IMR-90 (cell line): ENCODE results near the gene DNAJC6. TPM values are rescaled to one million over a fixed set of nuclear protein-coding genes. Genes with fewer than 3 reads are reported as not detected.

Experiments used
- ATAC-seq: fragments of 200-7000 bp; cut with Tn5 transposase; 2 replicates; pipeline ENCODE4 v1.9.1; 2020; ENCODE audit warnings: low read depth, mild to moderate bottlenecking, moderate library complexity
- BruUV-seq: library from RNA; stranded (reverse); fragments of 400-500 nt; replicated peaks from 2 replicates; lab custom pipeline; 2021; lab: Mats Ljungman, UMichigan
- CTCF ChIA-PET: fragments of 300-600 bp; formaldehyde crosslinking; extraction: SDS; loops from one replicate; lab custom pipeline; 2021; ENCODE audit warnings: antibody characterized with exemption; lab: Yijun Ruan, JAX
- POLR2A ChIA-PET: fragments of 300-600 bp; sonication (Branson Sonifier 250); formaldehyde crosslinking; loops from one replicate; lab custom pipeline; 2022; ENCODE audit warnings: antibody characterized with exemption; ENCODE audit not compliant: unreplicated experiment; lab: Charles Lee
- DNase-seq: peaks from one replicate; pipeline ENCODE4 v3.0.0; 2013
- H2AFZ ChIP-seq: replicated peaks from 2 replicates; pipeline ENCODE3; 2013; ENCODE audit warnings: low read length, mild to moderate bottlenecking; ENCODE audit not compliant: poor library complexity
- H2AK5ac ChIP-seq: 2 replicates; pipeline ENCODE4 v1.6.1; 2013; ENCODE audit warnings: low read depth, low read length, inconsistent platforms
- H2AK9ac ChIP-seq: replicated peaks from 2 replicates; pipeline ENCODE3; 2013; ENCODE audit warnings: mild to moderate bottlenecking, low read depth, low read length, moderate library complexity; ENCODE audit not compliant: poor library complexity
- H2BK120ac ChIP-seq: 2 replicates; pipeline ENCODE4 v1.6.1; 2013; ENCODE audit warnings: low read depth, low read length, inconsistent platforms
- H2BK15ac ChIP-seq: 3 replicates; pipeline ENCODE4 v1.6.1; 2013; ENCODE audit warnings: low read depth, low read length, inconsistent platforms
- H2BK20ac ChIP-seq: 2 replicates; pipeline ENCODE4 v1.6.1; 2013; ENCODE audit warnings: low read depth, mild to moderate bottlenecking, inconsistent platforms, low read length, moderate library complexity
- H2BK5ac ChIP-seq: 2 replicates; pipeline ENCODE4 v1.6.1; 2013; ENCODE audit warnings: mild to moderate bottlenecking, low read depth, low read length, inconsistent platforms; ENCODE audit not compliant: poor library complexity, severe bottlenecking
- H3K14ac ChIP-seq: replicated peaks from 2 replicates; pipeline ENCODE4 v1.6.1; 2013; ENCODE audit warnings: low read depth, low read length, inconsistent platforms
- H3K18ac ChIP-seq: 2 replicates; pipeline ENCODE4 v1.6.1; 2013; ENCODE audit warnings: low read depth, low read length, control low read depth
- H3K23ac ChIP-seq: 2 replicates; pipeline ENCODE4 v1.6.1; 2013; ENCODE audit warnings: low read depth, low read length, inconsistent platforms
- H3K27ac ChIP-seq: 2 replicates; pipeline ENCODE4 v1.5.1; 2013; ENCODE audit warnings: mild to moderate bottlenecking, control low read depth, low read length; ENCODE audit not compliant: insufficient read depth
- H3K27me3 ChIP-seq: 2 replicates; pipeline ENCODE4 v1.6.1; 2013; ENCODE audit warnings: low read length; ENCODE audit not compliant: control insufficient read depth, insufficient read depth
- H3K36me3 ChIP-seq: 2 replicates; pipeline ENCODE4 v1.6.1; 2013; ENCODE audit warnings: low read length, mixed read lengths; ENCODE audit not compliant: control insufficient read depth, insufficient read depth
- H3K4ac ChIP-seq: 2 replicates; pipeline ENCODE4 v1.6.1; 2013; ENCODE audit warnings: low read depth, low read length, inconsistent platforms
- H3K4me1 ChIP-seq: 2 replicates; pipeline ENCODE4 v1.6.1; 2013; ENCODE audit warnings: low read length, mixed read lengths; ENCODE audit not compliant: control insufficient read depth, insufficient read depth
- H3K4me2 ChIP-seq: 2 replicates; pipeline ENCODE4 v1.6.1; 2013; ENCODE audit warnings: low read depth, mild to moderate bottlenecking, control low read depth, low read length, moderate library complexity
- H3K4me3 ChIP-seq: 2 replicates; pipeline ENCODE4 v1.5.1; 2013; ENCODE audit warnings: low read depth, mild to moderate bottlenecking, control low read depth, low read length, moderate library complexity; ENCODE audit not compliant: insufficient read depth
- H3K56ac ChIP-seq: 2 replicates; pipeline ENCODE4 v1.6.1; 2013; ENCODE audit warnings: low read length, inconsistent platforms; ENCODE audit not compliant: insufficient read depth; ENCODE audit errors: extremely low read depth
- H3K79me1 ChIP-seq, 2 experiments: 2 replicates each; pipeline ENCODE4 v1.6.1; 2013; ENCODE audit warnings: low read length in 2 of 2, inconsistent platforms in 1 of 2, low read depth in 1 of 2
- H3K9ac ChIP-seq: 2 replicates; pipeline ENCODE4 v1.6.1; 2013; ENCODE audit warnings: low read depth, low read length, control low read depth
- H3K9me1 ChIP-seq: 2 replicates; pipeline ENCODE4 v1.6.1; 2013; ENCODE audit warnings: low read length, inconsistent platforms; ENCODE audit not compliant: insufficient read depth
- H3K9me3 ChIP-seq: 2 replicates; pipeline ENCODE4 v1.6.1; 2013; ENCODE audit warnings: low read length; ENCODE audit not compliant: control insufficient read depth, insufficient read depth
- H4K20me1 ChIP-seq: 2 replicates; pipeline ENCODE4 v1.6.1; 2013; ENCODE audit warnings: low read length, inconsistent platforms; ENCODE audit not compliant: insufficient read depth
- H4K5ac ChIP-seq: 2 replicates; pipeline ENCODE4 v1.6.1; 2013; ENCODE audit warnings: mild to moderate bottlenecking, low read depth, low read length, control low read depth
- H4K8ac ChIP-seq, 2 experiments: 2 replicates each; pipeline ENCODE4 v1.6.1; 2013; ENCODE audit warnings: low read depth in 2 of 2, low read length in 2 of 2, control low read depth in 1 of 2, inconsistent platforms in 1 of 2
- H4K91ac ChIP-seq: 2 replicates; pipeline ENCODE4 v1.6.1; 2013; ENCODE audit warnings: low read depth, low read length, inconsistent platforms; ENCODE audit not compliant: insufficient read depth
- BHLHE40 ChIP-seq: fragments of 150-350 bp; IDR thresholded peaks from 2 replicates; pipeline ENCODE4 v1.6.1; 2016; ENCODE audit warnings: mild to moderate bottlenecking, low read depth, low read length
- CEBPB ChIP-seq: IDR thresholded peaks from 2 replicates; pipeline ENCODE4 v1.6.1; 2012; ENCODE audit warnings: low read depth, low read length, improper control_type of control experiment
- CHD1 ChIP-seq: IDR thresholded peaks from 2 replicates; pipeline ENCODE4 v1.6.1; 2012; ENCODE audit warnings: low read depth, low read length, improper control_type of control experiment
- ELK1 ChIP-seq: fragments of 150-350 bp; IDR thresholded peaks from 2 replicates; pipeline ENCODE4 v1.6.1; 2016; ENCODE audit warnings: low read depth, mild to moderate bottlenecking, low read length, moderate library complexity, borderline replicate concordance
- FOS ChIP-seq: fragments of 150-350 bp; IDR thresholded peaks from 2 replicates; pipeline ENCODE4 v1.6.1; 2016; ENCODE audit warnings: low read depth, low read length
- MAZ ChIP-seq: IDR thresholded peaks from 2 replicates; pipeline ENCODE4 v1.6.1; 2012; ENCODE audit warnings: low read depth, mild to moderate bottlenecking, low read length, improper control_type of control experiment, moderate library complexity, borderline replicate concordance
- MXI1 ChIP-seq: IDR thresholded peaks from 2 replicates; pipeline ENCODE4 v1.6.1; 2012; ENCODE audit warnings: low read depth, mild to moderate bottlenecking, low read length, moderate library complexity, borderline replicate concordance
- POLR2A ChIP-seq: IDR thresholded peaks from 2 replicates; pipeline ENCODE4 v1.6.1; 2012; ENCODE audit warnings: mild to moderate bottlenecking, low read depth, low read length
- RAD21 ChIP-seq: IDR thresholded peaks from 2 replicates; pipeline ENCODE4 v1.6.1; 2012; ENCODE audit warnings: low read length, improper control_type of control experiment
- RCOR1 ChIP-seq: IDR thresholded peaks from 2 replicates; pipeline ENCODE4 v1.6.1; 2012; ENCODE audit warnings: mild to moderate bottlenecking, low read length, improper control_type of control experiment; ENCODE audit not compliant: insufficient replicate concordance
- RFX5 ChIP-seq: IDR thresholded peaks from 2 replicates; pipeline ENCODE4 v1.8.0; 2012; ENCODE audit warnings: low read depth, mild to moderate bottlenecking, low read length, moderate library complexity
- SMC3 ChIP-seq: fragments of 150-350 bp; IDR thresholded peaks from 2 replicates; pipeline ENCODE4 v1.6.1; 2016; ENCODE audit warnings: low read depth, mild to moderate bottlenecking, antibody characterized with exemption, low read length, moderate library complexity
- USF2 ChIP-seq: fragments of 150-350 bp; IDR thresholded peaks from 2 replicates; pipeline ENCODE4 v1.6.1; 2017; ENCODE audit warnings: mild to moderate bottlenecking, antibody characterized with exemption, low read length, low read depth
- WGBS, 2 experiments: methylation state at CpG; one replicate each; pipeline versions ENCODE4 v1.1.5 to v1.1.7; 2013; ENCODE audit warnings: missing lambda C conversion rate in 2 of 2; ENCODE audit not compliant: insufficient read length in 1 of 2; ENCODE audit errors: extremely low coverage in 2 of 2; 5-methylcytosine and 5-hydroxymethylcytosine counted together
- dilution Hi-C: fragments of 300-500 bp; cut with HindIII; formaldehyde crosslinking; loops from one replicate; pipeline ENCODE4 v1.14.3; 2018; ENCODE audit warnings: low sequenced_read_pairs; ENCODE audit not compliant: unreplicated experiment
- in situ Hi-C: fragments of 300-500 bp; cut with MboI; formaldehyde crosslinking; loops from 3 replicates; pipeline ENCODE4 v1.14.3; 2019; ENCODE audit warnings: low sequenced_read_pairs, inconsistent platforms, mixed read lengths
- intact Hi-C: fragments of 100-400 bp; cut with micrococcal nuclease; formaldehyde crosslinking; loops from 2 replicates; pipeline ENCODE4 v1.10.0; 2022
- polyA plus RNA-seq, 3 experiments: library from polyadenylated mRNA; depleted of rRNA; stranded (reverse); fragments of >200 nt; gene quantifications; 2 replicates each; pipeline ENCODE4 v1.2.3, GENCODE V29; 2012; ENCODE audit warnings: low replicate concordance in 1 of 3
- total RNA-seq: library from RNA; depleted of rRNA; stranded (reverse); fragments of >200 nt; gene quantifications from 2 replicates; pipeline ENCODE4 v1.2.3, GENCODE V29; 2012

Gene DNAJC6
- total and polyA plus RNA-seq, 2 of the 4 experiments (the other 2 are of a cell fraction) = 0.05 to 0.18 TPM

- H3K27ac ChIP-seq = no peak overlapping the region
- no TSS peak for BruUV-seq
- no peaks in the 10 kb centered on the region for H3K27me3 ChIP-seq
- H3K79me1 ChIP-seq = no peaks in the 10 kb centered on the region
- H4K5ac ChIP-seq = no peak overlapping the region
- no peaks in the 10 kb centered on the region for H3K9me3 ChIP-seq
- POLR2A ChIA-PET = no interaction called here
- DNase-seq (no peak), ATAC-seq (no peak)
- in situ Hi-C loops = no loop called here
- no peak overlapping the region for H2BK5ac ChIP-seq
- H4K91ac ChIP-seq = no peak overlapping the region
- no peak overlapping the region for H2BK120ac ChIP-seq
- no peak overlapping the region for H3K18ac ChIP-seq
- no peaks in the 10 kb centered on the region for H3K36me3 ChIP-seq
- no peak overlapping the region for H3K9ac ChIP-seq
- whole genome bisulfite sequencing, 2 experiments = no CpG with 5 or more reads among the region's 6 CpGs
- H3K4me1 ChIP-seq = no peaks in the 10 kb centered on the region
- H4K20me1 ChIP-seq = no peaks in the 10 kb centered on the region
- no peak overlapping the region for H2AK5ac ChIP-seq
- no peak overlapping the region for H3K56ac ChIP-seq
- H3K14ac ChIP-seq = no peak overlapping the region
- no peak overlapping the region for H2BK15ac ChIP-seq
- no peaks in the 10 kb centered on the region for H3K9me1 ChIP-seq
- no peak overlapping the region for H3K4ac ChIP-seq
- no peak overlapping the region for H2AK9ac ChIP-seq
- no peak overlapping the region for H4K8ac ChIP-seq
- H2AFZ ChIP-seq = no peak overlapping the region
- intact Hi-C loops = no loop called here
- no peak overlapping the region for H2BK20ac ChIP-seq
- H3K23ac ChIP-seq = no peak overlapping the region
- no peak overlapping the region for H3K4me2 ChIP-seq
- dilution Hi-C loops = no loop called here
- CTCF ChIA-PET = no interaction called here
- TF ChIP-seq CEBPB = no peak
- TF ChIP-seq CHD1 = no peak
- TF ChIP-seq SMC3 = no peak
- no peak for TF ChIP-seq FOS
- no peak for TF ChIP-seq ELK1
- no peak for TF ChIP-seq RAD21
- TF ChIP-seq USF2 = no peak
- no peak for TF ChIP-seq BHLHE40
- no peak for TF ChIP-seq RCOR1
- no peak for TF ChIP-seq RFX5
- no peak for TF ChIP-seq MAZ
- no peak for TF ChIP-seq MXI1
- TF ChIP-seq POLR2A = no peak
- H3K4me3 ChIP-seq = no peak overlapping the region
Measured at GRCh38 chr1:65330822-65331221, 21.5 kb downstream of the DNAJC6 start.
